GM21737 (cell line): ENCODE data around the gene LZTS3.
"Not testable (repeated sequence)": the region's sequence is repeated elsewhere in the genome, so short reads cannot be mapped to it uniquely, and the experiment has no call there.

Experiments used
- ATAC-seq: cut with Tn5 transposase; IDR thresholded peaks from one replicate; pipeline ENCODE4 v1.9.1; 2021; ENCODE audit warnings: mild to moderate bottlenecking, moderate library complexity; ENCODE audit not compliant: unreplicated experiment

The LZTS3 gene

DNA sequence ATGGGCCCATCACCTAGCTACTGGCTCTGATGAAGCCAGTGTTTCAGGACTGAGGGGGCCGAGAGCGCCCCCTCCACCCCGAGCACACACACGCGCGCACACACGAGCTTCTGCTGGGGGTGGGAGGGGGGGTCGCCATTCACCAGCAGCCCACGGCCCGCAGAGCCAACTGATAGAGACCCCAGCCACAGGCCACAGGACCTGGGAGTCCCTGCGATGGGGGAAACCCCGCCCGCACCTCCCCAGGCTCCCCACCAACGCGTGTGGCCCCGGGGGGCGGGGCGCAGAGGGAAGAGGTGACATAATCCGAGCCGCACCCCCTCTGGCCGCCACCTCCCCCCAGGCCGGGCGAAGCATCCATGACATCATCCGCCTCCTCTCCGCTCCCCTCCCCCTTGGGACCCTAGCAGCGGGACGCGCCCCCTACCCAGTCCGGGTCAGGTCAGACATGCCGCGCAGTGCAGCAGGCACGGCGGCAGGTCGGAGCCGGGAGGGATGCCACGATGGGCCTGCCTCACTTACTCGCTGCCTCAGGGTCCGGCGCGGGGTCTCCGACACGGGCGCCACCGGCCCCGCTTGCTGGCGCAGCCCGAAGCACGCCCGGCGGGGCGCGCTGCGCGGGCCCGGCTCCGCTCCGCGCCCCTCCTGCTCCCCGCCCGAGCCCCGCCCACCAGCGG is at the start of gene LZTS3:
TSS of gene LZTS3 (minus strand) at position 617 of the 677 bp plus-strand sequence. CDS start 6,386 bp downstream, outside the sequence.
- ATAC-seq, result peak; percentile 43

DNA sequence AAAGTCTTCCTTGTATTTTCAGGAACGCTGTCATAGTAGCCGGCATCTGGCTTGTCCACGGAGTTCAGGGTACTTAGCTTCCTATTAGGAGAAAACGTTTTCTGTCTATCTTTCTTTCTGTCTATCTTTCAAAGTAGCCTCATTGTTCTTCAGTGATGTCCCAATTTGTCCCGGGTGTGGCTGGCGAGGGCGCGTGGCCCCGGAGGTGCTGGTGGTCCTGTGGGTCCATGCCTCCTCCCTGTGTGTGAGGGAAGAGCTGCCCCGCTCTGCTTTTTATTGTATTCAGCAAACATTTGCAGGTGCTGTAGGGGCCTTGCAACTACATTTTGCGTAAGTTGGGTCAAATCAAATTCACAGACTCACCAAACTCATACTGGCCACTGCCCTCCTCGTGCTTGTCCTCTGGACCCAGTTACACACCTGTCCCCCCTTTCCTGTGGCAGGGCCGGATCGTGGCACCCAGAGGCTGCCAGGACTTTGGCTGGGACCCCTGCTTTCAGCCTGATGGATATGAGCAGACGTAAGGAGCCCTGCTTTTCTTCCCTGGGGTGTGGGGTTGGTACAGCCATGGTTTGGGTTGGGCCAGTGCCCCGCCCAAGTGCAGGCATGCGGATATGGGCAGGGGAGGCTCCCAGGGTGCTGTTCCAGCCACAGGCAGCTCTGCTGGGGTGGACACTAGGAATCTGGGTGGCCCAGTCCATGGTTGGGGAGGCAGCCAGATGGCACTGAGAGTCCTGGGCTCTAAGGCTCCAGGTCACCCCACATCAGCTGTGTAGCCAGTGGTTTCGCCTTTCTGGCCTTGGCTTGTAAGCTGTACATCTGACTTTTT is 48.3 kb upstream of the LZTS3 start:
- ATAC-seq, result no peak

DNA sequence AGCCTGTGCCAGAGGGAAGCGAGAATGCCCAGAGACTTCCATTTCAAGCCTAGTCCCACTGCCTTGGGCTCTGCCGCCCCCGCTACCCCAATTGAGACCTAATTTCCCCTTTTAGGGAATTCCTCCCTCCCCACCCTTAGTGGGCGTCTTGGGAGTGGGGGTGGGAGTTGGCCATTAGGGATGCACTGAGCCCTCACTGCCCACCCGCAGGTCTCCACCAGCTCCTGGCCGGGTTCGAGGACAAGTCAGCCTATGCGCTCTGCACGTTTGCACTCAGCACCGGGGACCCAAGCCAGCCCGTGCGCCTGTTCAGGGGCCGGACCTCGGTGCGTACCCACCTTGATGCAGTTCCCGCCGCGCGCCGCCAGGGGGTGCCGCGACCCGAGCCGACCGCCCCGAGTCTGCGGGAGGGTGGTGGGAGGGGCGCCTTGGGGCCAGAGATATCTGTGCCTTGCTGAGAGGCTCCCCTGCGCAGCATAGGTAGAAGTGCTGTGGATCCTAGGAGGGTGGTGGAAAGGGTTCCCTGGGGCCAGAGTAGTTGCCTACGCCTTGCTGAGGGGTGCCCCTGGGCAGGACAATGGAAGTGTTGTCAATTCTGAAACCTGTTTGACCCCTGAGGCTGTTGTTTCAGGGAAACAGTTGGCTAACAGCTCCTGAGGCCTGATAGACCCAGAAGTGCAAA is 45.1 kb upstream of the LZTS3 start:
- no peak for ATAC-seq

DNA sequence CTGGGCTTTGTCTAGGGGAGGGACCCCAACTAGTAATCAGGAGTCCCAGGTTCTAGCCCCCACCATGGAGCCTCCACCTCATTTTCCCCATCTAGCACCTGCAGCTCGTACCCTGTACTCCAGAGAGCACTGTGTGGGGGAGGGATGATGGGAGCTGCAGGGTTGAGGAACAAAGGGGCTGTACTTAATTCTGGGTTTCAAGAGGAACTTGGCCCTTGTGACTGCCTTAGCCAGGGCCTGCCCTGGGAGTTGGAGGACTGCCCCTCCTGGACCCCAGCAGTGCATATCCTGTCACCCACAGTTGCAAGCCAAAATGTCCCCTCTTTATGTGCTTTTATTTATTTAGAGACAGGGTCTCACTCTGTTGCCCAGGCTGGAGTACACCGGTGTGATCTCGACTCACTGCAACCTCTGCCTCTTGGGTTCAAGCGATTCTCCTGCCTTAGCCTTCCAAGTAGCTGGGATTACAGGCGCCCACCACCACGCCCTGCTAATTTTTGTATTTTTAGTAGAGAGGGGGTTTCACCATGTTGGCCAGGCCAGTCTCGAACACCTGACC is 42.1 kb upstream of the LZTS3 start:
- not testable (repeated sequence) for ATAC-seq

DNA sequence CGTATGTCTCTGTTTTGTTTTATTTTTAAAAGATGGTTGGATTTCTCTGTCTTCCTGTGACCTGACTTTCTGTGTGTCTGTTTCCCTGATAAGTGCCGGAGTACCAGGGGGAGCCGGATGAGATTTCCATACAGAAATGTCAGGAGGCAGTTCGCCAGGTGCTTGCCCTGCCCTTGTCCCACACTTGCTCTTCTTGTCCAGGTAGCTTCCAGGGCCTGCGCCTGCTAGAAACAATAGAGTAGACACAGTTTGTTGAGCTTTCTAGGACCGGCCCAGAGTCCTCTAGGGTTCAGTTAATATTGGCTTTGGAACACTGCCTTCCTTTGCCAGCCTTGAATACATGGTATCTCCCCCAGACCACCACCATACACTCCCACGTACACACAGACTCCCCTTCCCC is 39.9 kb upstream of the LZTS3 start:
- ATAC-seq, result no peak

DNA sequence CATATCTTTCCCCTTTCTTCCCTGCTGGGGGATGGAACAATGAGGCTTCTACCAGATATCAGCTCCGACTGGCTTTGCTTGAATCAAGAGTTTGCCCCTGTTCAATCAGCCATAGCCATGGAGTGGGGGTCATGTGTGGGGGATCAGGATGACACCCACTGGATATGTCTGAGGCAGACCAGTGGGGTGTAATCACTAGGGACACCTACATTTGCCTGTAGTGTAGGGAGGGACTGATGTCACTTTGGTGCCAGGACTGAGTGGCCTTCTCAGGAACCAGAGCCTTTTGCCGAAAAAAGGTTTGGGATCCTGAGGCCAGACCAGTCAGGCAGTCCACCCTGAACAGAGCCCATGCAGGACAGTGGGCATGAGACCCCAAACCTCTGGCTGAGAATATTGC is 37.0 kb upstream of the LZTS3 start:
- ATAC-seq, result no peak

DNA sequence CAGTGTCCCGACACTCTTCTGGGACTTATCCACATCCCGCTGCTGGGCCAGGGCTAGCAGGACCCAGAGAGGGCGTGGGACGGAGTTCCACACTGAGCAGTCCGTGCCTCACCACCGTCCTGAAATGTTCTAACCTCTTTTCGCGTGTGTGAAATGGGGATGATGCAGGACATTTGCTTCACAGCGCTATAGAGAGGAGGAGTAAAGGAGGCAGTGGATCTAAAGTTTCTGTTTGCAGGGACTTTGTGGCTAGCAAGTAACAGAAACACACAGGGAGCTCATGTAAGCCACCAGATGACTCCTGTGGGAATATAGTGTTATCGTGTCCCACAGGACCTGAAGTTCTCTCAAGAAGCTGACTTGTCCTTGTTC is 36.6 kb upstream of the LZTS3 start:
- no peak for ATAC-seq

DNA sequence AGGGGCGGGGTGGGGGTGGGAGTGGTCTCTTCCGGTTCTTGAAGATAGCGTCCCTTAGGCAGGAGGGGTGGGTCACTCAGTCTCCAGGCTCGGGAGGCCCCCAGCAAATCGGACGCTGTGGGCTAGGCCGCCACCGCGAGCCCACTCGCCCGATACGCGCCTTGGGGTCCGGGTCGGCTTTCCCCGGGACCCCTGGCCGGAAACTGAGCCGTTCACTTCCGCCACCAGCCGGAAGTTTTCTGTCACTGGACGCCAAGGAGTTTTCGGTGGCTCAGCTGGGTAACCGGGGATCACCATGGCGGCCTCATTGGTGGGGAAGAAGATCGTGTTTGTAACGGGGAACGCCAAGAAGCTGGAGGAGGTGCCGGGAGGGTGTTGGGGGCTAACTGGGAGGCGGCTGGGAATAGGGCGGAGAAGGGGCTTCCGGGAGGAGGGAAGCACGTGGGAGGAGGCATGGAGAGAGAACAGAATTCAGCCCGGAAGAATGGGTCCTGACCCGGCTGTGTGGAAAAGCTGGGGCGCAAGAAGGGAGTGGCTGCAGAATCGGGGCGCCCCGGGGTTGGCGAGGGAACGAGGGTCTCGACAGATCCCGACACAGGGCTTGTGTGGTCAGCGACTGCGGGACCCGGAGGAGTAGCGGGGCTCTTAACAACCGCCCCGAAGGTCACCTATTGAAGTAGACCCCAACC is 36.1 kb upstream of the LZTS3 start, which contains the start of gene ITPA:
TSS of gene ITPA (plus strand) at position 242 of the 689 bp plus-strand sequence. CDS start at position 296, 54 bp downstream.
- ATAC-seq, result no peak

DNA sequence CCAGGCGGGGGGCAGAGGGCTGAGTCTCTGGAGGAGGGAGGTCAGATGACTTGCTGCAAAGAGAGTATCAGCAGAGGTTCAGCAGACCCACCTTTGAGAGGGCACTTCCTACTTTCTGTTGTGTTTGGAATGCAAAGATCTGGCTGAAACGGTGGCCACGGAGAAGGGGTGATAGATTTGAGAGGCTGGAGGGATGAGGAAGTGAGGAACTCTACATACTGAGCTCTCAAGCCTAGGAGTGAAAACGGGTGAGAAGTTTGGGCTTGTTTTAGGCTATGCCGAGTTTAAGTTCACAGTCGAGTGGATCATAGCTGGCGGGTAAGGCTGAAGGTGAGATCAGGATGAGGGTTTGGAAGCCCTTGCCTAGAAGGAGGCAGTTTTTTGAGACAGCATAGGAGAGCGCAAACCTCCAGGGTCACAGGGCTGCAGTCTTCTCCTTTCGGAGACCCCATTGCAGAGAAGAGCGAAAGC is 35.5 kb upstream of the LZTS3 start:
- no peak for ATAC-seq

DNA sequence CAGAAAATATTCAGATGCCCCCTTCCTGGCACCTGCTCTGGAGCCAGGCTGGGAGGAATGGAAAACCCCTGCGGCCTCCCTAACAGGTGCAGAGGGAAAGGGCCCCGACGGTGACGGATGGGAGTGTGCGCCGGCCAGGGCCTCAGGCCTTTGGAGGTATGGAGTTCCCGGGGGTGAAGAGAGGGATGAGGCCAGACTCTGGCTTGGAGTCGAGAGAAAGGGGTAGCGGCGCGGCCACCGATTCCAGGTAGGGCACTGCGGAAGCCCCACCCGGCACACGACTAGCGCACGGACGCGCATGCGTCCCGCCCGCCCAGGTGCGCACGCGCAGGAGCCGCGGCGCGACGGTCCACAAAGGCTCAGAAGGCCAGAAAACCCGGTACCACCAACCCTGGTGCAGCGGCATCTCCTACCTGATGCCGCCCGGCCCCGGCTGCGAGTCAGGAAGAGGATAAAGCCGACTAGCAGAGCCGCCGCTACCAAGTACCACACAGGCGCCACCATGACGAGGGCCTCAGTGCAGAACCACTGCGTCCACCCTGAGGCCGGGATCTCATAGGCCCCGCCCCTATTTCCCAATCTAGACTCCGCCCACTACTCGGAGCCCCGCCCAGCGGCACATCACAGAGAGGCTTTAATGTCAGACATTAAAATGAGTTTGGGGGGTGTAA is 30.9 kb upstream of the LZTS3 start, which contains the start of gene DDRGK1:
TSS of gene DDRGK1 (minus strand) at position 559 of the 671 bp plus-strand sequence. CDS start at position 504, 55 bp downstream.
- peak; percentile 69 for ATAC-seq

DNA sequence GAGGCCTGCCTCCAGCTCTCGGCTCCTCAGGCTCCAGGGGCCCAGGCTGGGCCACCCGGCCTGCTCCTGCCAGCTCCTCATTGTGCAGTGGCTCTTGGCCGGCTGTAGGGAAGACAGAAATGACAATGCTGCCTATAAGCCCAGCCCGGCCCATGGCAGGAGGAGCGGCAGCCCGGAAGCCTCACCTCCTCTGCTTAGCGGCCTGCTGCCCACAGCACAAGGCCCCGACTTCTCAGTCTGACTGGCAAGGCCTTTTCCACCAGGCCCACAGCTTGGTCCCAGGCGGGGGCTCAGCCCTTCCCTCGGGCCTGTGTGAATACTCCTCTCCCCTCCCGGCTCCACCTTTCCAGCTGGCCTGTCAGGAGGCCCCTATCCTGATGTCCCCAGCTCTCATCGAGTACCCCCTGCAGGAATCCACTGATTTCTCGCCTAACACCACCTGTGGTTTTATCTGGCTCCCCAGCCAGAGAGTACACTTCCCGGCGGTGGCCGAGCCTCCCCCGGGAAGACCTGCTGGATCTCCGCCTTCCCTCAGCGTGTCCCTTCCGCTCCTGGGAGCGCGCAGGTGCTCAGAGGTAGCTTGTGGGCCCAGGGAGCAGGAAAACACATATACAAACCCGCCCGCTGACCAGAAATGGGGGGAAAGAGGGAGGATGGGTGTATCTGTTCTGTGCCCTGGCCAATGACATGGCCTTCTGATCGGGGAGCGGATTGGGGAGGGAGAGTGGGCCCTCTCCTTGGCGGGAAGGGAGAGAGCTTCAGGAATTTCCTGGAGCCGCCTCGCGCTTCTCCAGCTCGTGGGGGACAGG is 30.2 kb upstream of the LZTS3 start:
- peak; percentile 2 for ATAC-seq

DNA sequence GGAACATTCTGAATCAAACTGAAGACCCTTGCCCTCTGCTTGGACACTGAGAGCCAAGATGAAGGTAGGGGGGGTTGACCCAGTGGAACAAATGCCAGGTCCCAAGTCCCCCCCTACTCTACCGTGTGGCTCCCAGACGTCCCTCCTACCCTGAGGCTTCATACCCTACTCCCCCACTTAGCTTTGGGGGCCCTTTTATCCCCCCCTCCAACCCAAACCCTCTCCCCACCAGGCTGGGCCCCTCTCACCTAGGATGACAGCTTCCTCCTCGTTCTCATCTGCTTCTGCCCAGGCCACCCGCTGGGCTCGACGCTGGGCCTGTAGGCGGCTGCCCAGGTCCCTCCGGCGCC is 29.6 kb upstream of the LZTS3 start:
- no peak for ATAC-seq

DNA sequence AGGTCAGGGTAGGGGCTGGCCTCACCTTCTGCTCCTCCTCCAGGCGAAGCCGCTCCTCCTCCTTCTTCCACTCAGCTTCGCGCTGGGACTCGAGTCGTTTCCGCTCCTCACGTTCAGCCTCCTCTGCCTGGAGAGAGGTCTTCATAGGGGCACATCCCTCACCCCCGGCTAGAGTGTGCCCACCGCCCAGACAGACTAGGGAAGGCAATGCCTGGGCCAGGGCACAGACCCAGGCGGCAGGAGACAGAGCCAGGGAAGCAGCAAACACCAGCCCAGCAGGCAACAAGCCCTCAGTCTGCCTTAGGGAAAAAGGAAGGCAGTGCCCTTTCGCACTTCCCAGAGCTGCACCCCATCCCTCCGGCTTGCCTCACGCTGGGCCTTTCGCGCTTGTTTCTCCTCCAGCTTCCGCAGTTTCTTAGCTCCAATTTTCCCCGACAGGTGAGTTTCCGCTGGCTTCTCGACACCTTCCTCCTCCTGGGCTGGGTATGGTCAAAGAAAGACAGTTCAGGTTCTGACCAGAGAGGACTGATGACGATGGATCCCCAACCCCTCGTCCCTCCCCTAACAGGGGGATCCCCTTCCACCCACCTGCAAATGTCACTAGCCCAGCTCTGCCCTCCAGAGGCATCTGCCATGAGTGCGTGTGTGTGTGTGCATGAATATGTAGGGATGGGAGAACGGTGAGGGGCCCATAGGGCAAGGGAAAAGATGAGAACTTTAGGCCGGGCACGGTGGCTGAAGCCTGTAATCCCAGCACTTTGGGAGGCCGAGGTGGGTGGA is 26.8 kb upstream of the LZTS3 start:
- ATAC-seq, result no peak

DNA sequence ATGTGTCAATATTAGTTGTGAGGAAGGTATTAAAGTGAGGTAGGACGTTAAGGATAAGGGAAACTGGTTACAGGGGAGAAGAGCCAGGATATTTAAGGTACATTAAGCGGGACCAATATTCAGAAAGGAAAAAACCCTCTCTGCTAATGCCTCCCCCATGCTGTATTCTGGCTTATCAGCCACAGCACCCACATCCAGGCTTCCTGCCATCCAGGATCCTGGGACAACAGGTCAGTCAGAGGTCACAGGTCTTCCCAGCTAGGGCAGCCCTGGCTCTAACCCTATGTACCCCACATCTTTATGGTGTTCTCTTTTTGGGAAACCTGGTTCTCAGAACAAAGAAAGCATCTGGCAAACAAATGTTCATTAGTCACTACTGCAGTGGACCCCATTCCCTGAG is 25.9 kb upstream of the LZTS3 start:
- ATAC-seq, result no peak

DNA sequence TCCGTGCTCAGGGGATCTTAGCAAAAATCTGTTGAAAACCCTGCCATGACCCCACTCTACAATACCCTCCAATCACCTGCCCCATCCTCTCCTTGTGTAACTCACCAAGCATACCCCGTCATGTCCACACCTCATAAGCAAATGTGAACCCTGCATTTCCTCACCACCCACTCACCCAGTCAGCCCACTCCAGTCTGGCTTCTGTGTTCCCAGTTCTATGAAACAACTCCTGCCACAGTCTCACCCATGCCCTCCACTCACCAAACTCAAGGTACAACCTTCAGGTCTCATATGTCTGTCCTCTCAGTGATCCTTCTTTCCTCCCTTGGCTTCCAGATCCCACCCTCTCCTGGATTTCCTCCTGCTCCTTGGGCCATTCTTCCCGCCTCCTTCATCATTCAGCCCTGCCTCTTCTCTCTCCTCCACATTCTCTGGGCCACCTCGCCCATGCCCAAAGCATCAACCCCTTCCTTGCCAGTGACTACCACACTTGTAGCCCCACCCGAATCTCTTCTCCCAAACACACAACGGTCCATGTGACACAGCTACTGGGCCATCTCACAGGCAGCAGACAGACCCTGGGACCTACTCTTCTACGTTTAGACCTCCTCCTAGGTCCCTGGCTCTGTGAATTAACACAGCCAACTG is 22.4 kb upstream of the LZTS3 start:
- no peak for ATAC-seq

DNA sequence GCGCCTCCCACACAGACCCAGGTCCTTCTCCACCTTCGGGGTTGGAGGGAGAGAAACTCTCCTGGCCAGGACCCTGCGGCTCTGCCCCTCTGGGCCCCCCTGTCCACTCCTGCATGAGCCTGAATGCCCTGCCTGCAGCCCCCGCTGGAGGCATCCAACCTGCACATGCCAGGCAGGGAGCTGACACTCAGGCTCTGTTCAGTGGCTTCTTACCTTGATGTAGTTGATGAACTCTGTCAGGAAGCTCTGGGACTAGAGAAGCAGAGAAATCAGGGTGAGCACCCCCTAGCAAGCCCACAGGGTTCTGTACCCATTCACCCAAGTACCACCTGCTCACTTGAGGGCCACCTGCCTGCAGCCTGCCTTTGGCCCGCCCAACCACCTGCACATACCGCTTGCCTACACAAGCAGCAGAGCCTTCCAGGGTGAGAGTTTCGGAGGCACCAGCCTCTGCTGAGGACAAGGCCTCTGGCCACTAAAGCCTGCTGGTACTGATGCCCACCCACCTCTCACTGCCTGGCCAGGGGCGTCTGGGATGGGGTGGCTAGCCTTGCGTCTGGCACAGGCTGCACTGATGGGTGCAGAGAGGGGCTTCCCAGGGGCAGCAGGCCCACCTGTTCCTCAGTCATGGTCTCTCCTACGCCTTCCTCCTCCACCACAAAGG is 21.4 kb upstream of the LZTS3 start:
- no peak for ATAC-seq

DNA sequence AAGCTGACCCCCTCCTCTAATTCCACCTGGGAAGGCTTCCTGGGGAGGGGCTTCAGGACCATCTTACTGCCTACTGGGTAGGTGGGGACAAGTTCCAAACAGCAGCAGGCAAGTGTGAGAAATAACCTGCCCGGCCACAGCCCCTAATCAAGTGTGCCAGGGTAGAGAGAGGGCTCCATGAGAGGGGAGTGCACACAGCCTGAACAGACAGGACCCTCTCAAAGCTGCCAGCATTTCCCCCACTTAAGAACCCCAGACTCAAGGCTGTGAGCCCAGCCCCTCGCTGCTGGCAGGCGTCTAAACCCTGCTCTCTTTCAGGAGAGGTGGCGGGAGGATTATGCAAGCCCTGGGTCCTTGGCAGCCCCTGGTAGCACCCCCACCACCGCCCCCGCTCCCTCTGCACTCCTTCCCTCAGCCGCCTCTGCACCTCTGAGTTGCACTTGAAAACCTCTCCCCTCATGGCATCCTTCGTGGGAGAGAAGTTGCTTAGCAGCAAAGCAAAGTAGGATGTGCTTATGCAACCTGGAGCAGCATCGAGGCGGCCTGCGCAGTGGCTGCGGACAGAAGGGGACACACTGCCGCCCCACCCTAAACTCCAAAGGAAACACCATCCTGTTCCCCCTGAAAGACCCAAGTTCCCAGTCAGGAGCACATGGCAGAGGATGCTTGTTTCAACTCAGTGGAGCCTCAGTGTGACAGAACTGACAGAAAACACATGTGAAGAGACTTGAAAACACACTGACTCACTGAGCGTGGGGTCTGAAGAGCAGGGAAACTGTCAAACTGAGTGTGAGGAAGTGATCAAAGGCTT is 20.7 kb upstream of the LZTS3 start:
- ATAC-seq, result no peak
